Lung (tissue), 12 donors: ENCODE measurements around the gene PLCG2. TPM values are rescaled to one million over a fixed set of nuclear protein-coding genes. Genes with fewer than 3 reads are reported as not detected.

Experiments
- ATAC-seq: fragments of 200-7000 bp; cut with Tn5 transposase; one replicate; pipeline ENCODE4 v1.9.1; 2020; ENCODE audit warnings: moderate number of reproducible peaks; ENCODE audit not compliant: insufficient read depth, low FRiP score
- DNase-seq, 3 donors: peaks; one replicate each; pipeline ENCODE4 v3.0.0-alpha.2; 2013 to 2017
- H3K27ac ChIP-seq, 2 donors: one replicate each; pipeline ENCODE4 v1.5.1; 2013; ENCODE audit warnings: mild to moderate bottlenecking in 2 of 2, moderate library complexity in 2 of 2, control low read depth in 1 of 2, inconsistent platforms in 1 of 2, low read depth in 1 of 2, low read length in 1 of 2
- H3K27me3 ChIP-seq, 3 donors: one replicate each; pipeline ENCODE4 v1.5.1; 2013; ENCODE audit warnings: low read length in 2 of 3; ENCODE audit not compliant: control insufficient read depth in 3 of 3, insufficient read depth in 3 of 3
- H3K36me3 ChIP-seq, 4 donors: one replicate each; pipeline ENCODE4 v1.5.1; 2013; ENCODE audit warnings: low read length in 4 of 4, mild to moderate bottlenecking in 1 of 4, moderate library complexity in 1 of 4; ENCODE audit not compliant: control insufficient read depth in 4 of 4, insufficient read depth in 4 of 4
- H3K4me1 ChIP-seq, 5 donors: one replicate each; pipeline ENCODE4 v1.5.1; 2013; ENCODE audit warnings: low read length in 5 of 5, mild to moderate bottlenecking in 2 of 5, moderate library complexity in 1 of 5; ENCODE audit not compliant: control insufficient read depth in 5 of 5, insufficient read depth in 5 of 5
- H3K4me3 ChIP-seq: one replicate; pipeline ENCODE4 v1.5.1; 2013; ENCODE audit warnings: mild to moderate bottlenecking, control low read depth, moderate library complexity
- H3K9ac ChIP-seq, 2 donors: one replicate each; pipeline ENCODE4 v1.5.1; 2013; ENCODE audit warnings: low read length in 2 of 2, control low read depth in 1 of 2; ENCODE audit not compliant: insufficient read depth in 1 of 2
- H3K9me3 ChIP-seq, 4 donors: one replicate each; pipeline ENCODE4 v1.5.1; 2013; ENCODE audit warnings: low read length in 3 of 4, mild to moderate bottlenecking in 1 of 4, moderate library complexity in 1 of 4; ENCODE audit not compliant: control insufficient read depth in 4 of 4, insufficient read depth in 3 of 4
- WGBS, 2 donors: extraction: QIAGEN DNeasy Blood & Tissue Kit; methylation state at CpG; one replicate each; pipeline ENCODE4 v1.1.7; 2013; 5-methylcytosine and 5-hydroxymethylcytosine counted together
- polyA plus RNA-seq, 2 donors: library from polyadenylated mRNA; stranded (reverse); fragments of 200-250 nt; gene quantifications; one replicate each; pipeline ENCODE4 v1.2.1, GENCODE V29; 2013
- total RNA-seq, 2 donors: library from RNA; depleted of rRNA in 1 of 2; stranded (reverse); fragments of >200 nt in 1 of 2; gene quantifications; one replicate each; pipeline ENCODE4 v1.2.1, GENCODE V29; 2014 to 2021
- TF ChIP-seq, protein P1 (sequence below): IDR thresholded peaks from 2 replicates; pipeline ENCODE4 v1.5.1; 2012; ENCODE audit warnings: mild to moderate bottlenecking; ENCODE audit errors: control extremely low read depth, extremely low read depth
- donor health status: control.
- donor health status: control.
- donor health status: Bipolar disorder and iron deficiency.
- donor health status: healthy.
- donor health status: DM: yes; HTN: yes; CAD: no.

The PLCG2 gene
- total and polyA plus RNA-seq, 4 donors: 8.8 to 41.0 (median 29.4) TPM

DNA sequence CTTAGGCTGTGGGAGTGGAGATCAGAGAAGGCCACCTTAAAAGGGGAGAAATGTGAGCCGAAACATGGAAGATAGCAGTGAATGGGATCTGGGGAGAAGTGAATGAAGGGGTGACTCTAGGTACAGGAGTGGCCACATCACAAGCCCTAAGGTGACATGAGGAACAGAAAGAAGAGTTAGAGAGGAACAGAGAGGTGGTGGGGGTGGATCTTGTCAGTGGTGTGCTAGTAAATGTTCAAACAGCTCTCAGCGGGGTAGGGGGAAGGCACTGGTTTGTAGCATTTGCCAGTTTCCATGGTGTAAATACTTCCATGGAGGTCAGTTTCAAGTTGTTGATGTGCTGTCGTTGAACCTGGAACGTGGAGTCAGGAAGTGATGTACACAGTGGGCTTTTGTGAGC, 141.4 kb downstream of the PLCG2 start:
- no peak for DNase-seq
- Histone ChIP-seq H3K36me3 (peaks cover 0 to 5% (median 0%) of the 10 kb centered on the region in 4 donors), H3K9me3 (no peaks in the 10 kb centered on the region), H3K9ac (no peak overlapping the region), H3K27me3 (no peaks in the 10 kb centered on the region), H3K4me1 (peaks cover 0 to 2% (median 0%) of the 10 kb centered on the region in 5 donors), H3K27ac (no peak overlapping the region), H3K4me3 (no peak overlapping the region)
- no peak for ATAC-seq
- 88 to 90% methylated on average over 4 of the region's 4 CpGs for WGBS, 2 donors
- TF ChIP-seq, protein P1, sequence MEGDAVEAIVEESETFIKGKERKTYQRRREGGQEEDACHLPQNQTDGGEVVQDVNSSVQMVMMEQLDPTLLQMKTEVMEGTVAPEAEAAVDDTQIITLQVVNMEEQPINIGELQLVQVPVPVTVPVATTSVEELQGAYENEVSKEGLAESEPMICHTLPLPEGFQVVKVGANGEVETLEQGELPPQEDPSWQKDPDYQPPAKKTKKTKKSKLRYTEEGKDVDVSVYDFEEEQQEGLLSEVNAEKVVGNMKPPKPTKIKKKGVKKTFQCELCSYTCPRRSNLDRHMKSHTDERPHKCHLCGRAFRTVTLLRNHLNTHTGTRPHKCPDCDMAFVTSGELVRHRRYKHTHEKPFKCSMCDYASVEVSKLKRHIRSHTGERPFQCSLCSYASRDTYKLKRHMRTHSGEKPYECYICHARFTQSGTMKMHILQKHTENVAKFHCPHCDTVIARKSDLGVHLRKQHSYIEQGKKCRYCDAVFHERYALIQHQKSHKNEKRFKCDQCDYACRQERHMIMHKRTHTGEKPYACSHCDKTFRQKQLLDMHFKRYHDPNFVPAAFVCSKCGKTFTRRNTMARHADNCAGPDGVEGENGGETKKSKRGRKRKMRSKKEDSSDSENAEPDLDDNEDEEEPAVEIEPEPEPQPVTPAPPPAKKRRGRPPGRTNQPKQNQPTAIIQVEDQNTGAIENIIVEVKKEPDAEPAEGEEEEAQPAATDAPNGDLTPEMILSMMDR: no peak

DNA sequence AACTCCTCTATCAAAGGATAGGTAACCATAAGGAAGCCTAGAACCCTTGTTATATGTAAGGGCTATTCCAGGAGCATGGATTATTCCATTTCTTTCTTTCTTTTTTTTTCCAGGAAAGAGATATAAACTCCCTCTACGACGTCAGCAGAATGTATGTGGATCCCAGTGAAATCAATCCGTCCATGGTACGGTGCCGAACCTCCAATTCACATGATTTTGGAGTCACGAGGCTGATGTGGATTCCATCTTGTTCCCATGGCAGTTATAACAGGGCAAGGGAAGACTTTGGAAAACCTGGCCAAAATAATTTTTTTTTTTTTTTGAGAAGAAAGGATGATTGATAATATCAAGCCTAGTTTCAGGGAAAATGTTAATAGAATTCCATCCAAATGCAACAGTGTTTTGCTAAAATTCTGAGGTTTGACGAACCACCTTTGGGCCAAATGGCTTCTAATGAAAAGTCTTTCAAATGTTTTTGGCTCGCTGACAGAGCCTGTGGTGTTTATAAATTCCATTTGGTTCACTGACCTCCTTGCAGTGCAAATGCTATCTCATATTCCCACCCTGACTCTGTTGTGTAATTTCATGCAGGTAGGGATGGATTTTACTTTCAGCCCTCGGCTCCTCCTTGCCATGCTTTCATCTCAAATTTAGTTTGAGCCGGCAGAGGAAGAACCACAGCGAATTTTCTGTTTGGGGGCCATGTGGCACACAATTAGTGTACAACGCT, 142.2 kb downstream of the PLCG2 start:
- H3K4me3 ChIP-seq: no peak overlapping the region
- H3K27ac ChIP-seq: no peak overlapping the region
- no peaks in the 10 kb centered on the region for H3K9me3 ChIP-seq
- no peak for ATAC-seq
- H3K4me1 ChIP-seq: peaks cover 0 to 2% (median 0%) of the 10 kb centered on the region in 5 donors
- peaks cover 0 to 5% (median 0%) of the 10 kb centered on the region in 4 donors for H3K36me3 ChIP-seq
- 75 to 85% methylated on average over 12 of the region's 12 CpGs for WGBS, 2 donors
- H3K9ac ChIP-seq: no peak overlapping the region
- TF ChIP-seq, protein P1: no peak
- no peak for DNase-seq
- H3K27me3 ChIP-seq: no peaks in the 10 kb centered on the region

DNA sequence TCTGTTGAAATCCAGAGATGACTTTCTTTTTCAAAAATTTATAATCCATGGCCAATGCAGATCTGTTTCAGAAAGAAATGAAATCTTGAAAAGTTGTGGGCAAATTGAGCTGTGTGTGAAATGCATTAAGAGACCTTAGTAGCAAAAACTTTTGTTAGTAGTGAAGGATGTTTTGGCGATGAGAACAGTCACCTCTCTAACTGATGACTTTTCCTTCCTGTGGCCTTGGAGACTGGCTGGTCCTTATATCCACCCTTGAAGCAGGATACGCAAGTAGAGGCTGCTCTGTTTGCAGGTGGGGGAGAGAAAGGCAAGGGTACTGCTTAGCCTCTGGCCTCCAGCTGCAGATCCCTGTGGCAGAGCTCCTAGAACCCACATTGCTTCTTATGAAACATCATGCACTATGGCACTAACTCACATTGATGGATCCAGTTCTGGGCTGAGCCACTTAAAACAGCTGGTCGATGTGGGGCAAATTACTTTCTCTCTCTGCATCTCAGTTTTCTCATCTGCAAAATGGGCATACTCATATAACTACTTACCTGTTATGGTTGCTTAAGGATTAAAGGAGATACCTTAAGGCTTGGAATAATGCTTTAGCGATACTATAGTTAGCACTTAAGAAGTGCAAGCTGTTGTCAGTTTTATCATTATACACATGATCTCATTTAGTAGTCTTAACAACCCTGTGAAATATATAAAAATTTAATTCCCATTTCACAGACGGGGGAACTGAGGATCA, 142.9 kb downstream of the PLCG2 start:
- no peak overlapping the region for H3K27ac ChIP-seq
- no peak overlapping the region for H3K9ac ChIP-seq
- DNase-seq: peak in 1 of 3 donors; percentile 35
- H3K4me1 ChIP-seq: peaks cover 0 to 2% (median 0%) of the 10 kb centered on the region in 5 donors
- no peak overlapping the region for H3K4me3 ChIP-seq
- H3K27me3 ChIP-seq: no peaks in the 10 kb centered on the region
- ATAC-seq: no peak
- H3K9me3 ChIP-seq: no peaks in the 10 kb centered on the region
- TF ChIP-seq, protein P1: no peak
- 83 to 90% methylated on average over 5 of the region's 5 CpGs for WGBS, 2 donors
- peaks cover 0 to 5% (median 0%) of the 10 kb centered on the region in 4 donors for H3K36me3 ChIP-seq
